ENCODE data around the gene CERS5.

The CERS5 gene

DNA sequence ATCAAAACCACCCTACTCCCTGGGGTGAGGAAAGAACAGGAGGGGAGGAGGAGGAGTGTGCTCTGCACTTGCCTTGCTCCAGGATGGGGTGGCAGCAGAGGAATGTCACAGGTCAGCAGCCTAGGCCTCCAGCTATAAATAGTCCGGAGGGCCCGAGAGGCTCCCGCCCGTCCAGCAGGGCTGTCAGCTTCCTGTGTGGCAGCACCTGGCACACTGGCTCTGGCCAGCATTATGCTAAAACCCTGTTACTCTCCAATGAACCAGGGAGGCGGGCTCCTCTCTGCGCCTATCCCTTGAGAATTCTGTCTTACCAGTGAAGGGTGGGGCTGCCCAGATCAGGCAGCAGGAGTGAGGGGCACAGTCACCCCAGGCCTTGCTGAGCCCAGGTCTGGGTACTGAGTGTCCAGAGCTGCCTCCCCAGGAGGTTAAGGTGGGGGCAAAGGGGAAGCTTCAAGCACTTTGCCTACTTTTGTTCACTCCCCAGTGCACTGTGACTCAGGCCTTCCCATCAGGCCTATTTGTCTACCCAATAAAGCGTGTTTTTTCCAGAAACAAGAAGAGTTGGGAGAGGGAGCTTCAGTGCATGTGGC lies 56.3 kb downstream of the CERS5 start:
- Histone ChIP-seq H3K9ac (ENCODE audit: low read length) (peak overlapping the region; percentile 44), H3K27ac (ENCODE audit: low read depth, low read length) (no peak overlapping the region), H4K20me1 (ENCODE audit: low read depth, low read length) (no peaks in the 10 kb centered on the region), H3K9me2 (replicated peaks; ENCODE audit: insufficient read depth, low read length) (no peaks in the 10 kb centered on the region), H2AFZ (ENCODE audit: low read depth, low read length, severe bottlenecking) (peak overlapping the region; percentile 95), H3K79me2 (ENCODE audit: insufficient read depth, low read length) (peaks cover 34% of the 10 kb centered on the region), H3K9me3 (ENCODE audit: insufficient read depth, low read length) (no peaks in the 10 kb centered on the region), H3F3A (ENCODE audit: insufficient read depth) (no peaks in the 10 kb centered on the region), H3K36me3 (ENCODE audit: low read length) (no peaks in the 10 kb centered on the region), H3K4me3 (ENCODE audit: insufficient read depth, low read length, poor library complexity, severe bottlenecking) (peak overlapping the region; percentile 46), H3K4me2 (ENCODE audit: low read depth, low read length, poor library complexity, severe bottlenecking) (peak overlapping the region; percentile 63), H3K27me3 (ENCODE audit: low read length) (no peaks in the 10 kb centered on the region)
- no peak for TF ChIP-seq EZH2phosphoT487 (conservative IDR thresholded peaks at IDR 0.05; ENCODE audit: low read length)
- TF ChIP-seq, protein P1, sequence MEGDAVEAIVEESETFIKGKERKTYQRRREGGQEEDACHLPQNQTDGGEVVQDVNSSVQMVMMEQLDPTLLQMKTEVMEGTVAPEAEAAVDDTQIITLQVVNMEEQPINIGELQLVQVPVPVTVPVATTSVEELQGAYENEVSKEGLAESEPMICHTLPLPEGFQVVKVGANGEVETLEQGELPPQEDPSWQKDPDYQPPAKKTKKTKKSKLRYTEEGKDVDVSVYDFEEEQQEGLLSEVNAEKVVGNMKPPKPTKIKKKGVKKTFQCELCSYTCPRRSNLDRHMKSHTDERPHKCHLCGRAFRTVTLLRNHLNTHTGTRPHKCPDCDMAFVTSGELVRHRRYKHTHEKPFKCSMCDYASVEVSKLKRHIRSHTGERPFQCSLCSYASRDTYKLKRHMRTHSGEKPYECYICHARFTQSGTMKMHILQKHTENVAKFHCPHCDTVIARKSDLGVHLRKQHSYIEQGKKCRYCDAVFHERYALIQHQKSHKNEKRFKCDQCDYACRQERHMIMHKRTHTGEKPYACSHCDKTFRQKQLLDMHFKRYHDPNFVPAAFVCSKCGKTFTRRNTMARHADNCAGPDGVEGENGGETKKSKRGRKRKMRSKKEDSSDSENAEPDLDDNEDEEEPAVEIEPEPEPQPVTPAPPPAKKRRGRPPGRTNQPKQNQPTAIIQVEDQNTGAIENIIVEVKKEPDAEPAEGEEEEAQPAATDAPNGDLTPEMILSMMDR (IDR thresholded peaks at IDR 0.05; ENCODE audit: insufficient read depth, low read length, poor library complexity, severe bottlenecking): no peak

DNA sequence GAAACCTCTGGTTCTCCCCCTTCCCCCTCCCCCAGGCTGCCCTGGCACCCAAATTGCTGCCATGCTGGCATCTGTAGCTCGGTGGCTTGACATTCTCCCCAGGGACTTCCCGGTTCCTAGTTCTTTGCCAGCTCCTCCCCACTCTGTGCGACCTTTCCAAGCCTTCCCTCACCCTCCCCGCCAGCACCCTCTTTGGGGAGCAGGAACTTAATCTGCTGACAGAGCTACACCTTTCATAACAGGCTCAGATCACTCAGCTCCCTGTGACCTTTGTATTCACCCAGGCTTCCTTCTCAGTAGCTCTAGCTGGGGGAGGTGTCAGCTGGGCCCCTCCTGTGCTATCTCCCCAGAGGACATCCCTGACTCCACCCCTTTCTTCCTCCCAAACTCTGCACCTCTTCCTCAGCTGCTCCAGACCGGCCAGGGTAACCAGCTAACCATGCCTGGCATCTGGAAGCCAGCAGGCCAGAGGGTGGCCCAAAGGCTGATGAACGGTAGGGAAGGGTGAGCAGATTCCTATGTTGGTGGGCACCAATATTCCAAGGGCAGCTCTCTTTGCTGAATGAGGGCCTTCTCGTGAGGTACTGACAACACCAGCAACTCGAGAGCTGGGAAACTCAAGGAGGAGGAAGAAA lies 56.9 kb downstream of the CERS5 start:
- Histone ChIP-seq H3K27me3 (ENCODE audit: low read length) (no peaks in the 10 kb centered on the region), H3K9ac (ENCODE audit: low read length) (peak overlapping the region; percentile 44; the same call in 1 of the 2 replicates), H3K4me3 (ENCODE audit: insufficient read depth, low read length, poor library complexity, severe bottlenecking) (no peak overlapping the region), H3K27ac (ENCODE audit: low read depth, low read length) (no peak overlapping the region), H3F3A (ENCODE audit: insufficient read depth) (no peaks in the 10 kb centered on the region), H3K9me3 (ENCODE audit: insufficient read depth, low read length) (no peaks in the 10 kb centered on the region), H2AFZ (ENCODE audit: low read depth, low read length, severe bottlenecking) (peak overlapping the region; percentile 95), H3K36me3 (ENCODE audit: low read length) (no peaks in the 10 kb centered on the region), H3K4me2 (ENCODE audit: low read depth, low read length, poor library complexity, severe bottlenecking) (no peak overlapping the region), H3K79me2 (ENCODE audit: insufficient read depth, low read length) (peaks cover 27% of the 10 kb centered on the region), H3K9me2 (replicated peaks; ENCODE audit: insufficient read depth, low read length) (no peaks in the 10 kb centered on the region), H4K20me1 (ENCODE audit: low read depth, low read length) (no peaks in the 10 kb centered on the region)
- TF ChIP-seq, protein P1 (IDR thresholded peaks at IDR 0.05; ENCODE audit: insufficient read depth, low read length, poor library complexity, severe bottlenecking): no peak
- TF ChIP-seq EZH2phosphoT487 (conservative IDR thresholded peaks at IDR 0.05; ENCODE audit: low read length): no peak

DNA sequence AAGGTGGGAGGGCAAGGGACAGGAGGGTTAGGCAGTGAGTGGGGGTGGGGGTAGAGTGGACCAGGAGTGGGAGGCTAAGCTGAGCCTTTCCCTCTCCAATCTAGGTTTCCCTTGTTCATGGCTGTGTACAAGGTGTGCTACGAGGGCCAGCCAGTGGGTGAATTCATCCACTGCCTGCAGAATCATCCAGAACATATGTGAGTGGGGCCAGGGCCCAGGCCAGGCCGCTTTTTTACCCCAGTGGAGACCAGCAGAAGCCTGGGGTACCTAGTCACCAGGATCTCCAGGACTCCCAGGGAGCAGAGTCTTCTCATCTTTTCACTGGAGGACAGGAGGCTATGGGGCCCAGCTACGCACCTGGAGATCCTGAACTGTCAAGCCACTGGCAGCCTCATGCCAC lies 57.9 kb downstream of the CERS5 start:
- Histone ChIP-seq H4K20me1 (ENCODE audit: low read depth, low read length) (no peaks in the 10 kb centered on the region), H3K4me2 (ENCODE audit: low read depth, low read length, poor library complexity, severe bottlenecking) (no peak overlapping the region), H3K9me2 (replicated peaks; ENCODE audit: insufficient read depth, low read length) (no peaks in the 10 kb centered on the region), H3F3A (ENCODE audit: insufficient read depth) (no peaks in the 10 kb centered on the region), H3K9ac (ENCODE audit: low read length) (no peak overlapping the region), H3K9me3 (ENCODE audit: insufficient read depth, low read length) (no peaks in the 10 kb centered on the region), H3K79me2 (ENCODE audit: insufficient read depth, low read length) (peaks cover 20% of the 10 kb centered on the region), H3K27ac (ENCODE audit: low read depth, low read length) (no peak overlapping the region), H3K4me3 (ENCODE audit: insufficient read depth, low read length, poor library complexity, severe bottlenecking) (no peak overlapping the region), H3K36me3 (ENCODE audit: low read length) (no peaks in the 10 kb centered on the region), H2AFZ (ENCODE audit: low read depth, low read length, severe bottlenecking) (no peak overlapping the region), H3K27me3 (ENCODE audit: low read length) (no peaks in the 10 kb centered on the region)
- TF ChIP-seq EZH2phosphoT487 (conservative IDR thresholded peaks at IDR 0.05; ENCODE audit: low read length): no peak
- TF ChIP-seq, protein P1 (IDR thresholded peaks at IDR 0.05; ENCODE audit: insufficient read depth, low read length, poor library complexity, severe bottlenecking): no peak

All from SU-DHL-6 (cell line).